MM.1S (cell line): ENCODE data around the gene CAMK2G.

Experiments
- CTCF ChIP-seq: fragments of 300-600 bp; sonication (generic); IDR thresholded peaks from 2 replicates; pipeline ENCODE4 v1.5.1; 2016; ENCODE audit warnings: antibody characterized with exemption, low read length, mixed read lengths
- EZH2 ChIP-seq: fragments of 300-600 bp; sonication (generic); optimal IDR thresholded peaks from 2 replicates; pipeline ENCODE3; 2017; ENCODE audit warnings: low read depth, mild to moderate bottlenecking, antibody characterized with exemption, low read length, mixed read lengths

GRCh38 chr10:73850863-73851461, 23.4 kb downstream of the CAMK2G start:
- no peak for TF ChIP-seq CTCF
- no peak for TF ChIP-seq EZH2
